Activated T-cell treated with anti-CD3 and anti-CD28 coated beads, Interleukin-2, amount 50 U/mL, for 24 hours (primary cell): ENCODE data around the gene RGMA.
A peak's percentile ranks its signal among the peaks of the same experiment; 100 is the strongest.
"Not testable (repeated sequence)": the region's sequence is repeated elsewhere in the genome, so short reads cannot be mapped to it uniquely, and the experiment has no call there.

Experiments
- DNase-seq: peaks from one replicate; pipeline ENCODE4 v3.0.0-alpha.2; 2020
- H3K27ac Mint-ChIP-seq: 2 replicates; pipeline ENCODE4 v1.8.0; 2020; ENCODE audit warnings: mild to moderate bottlenecking, mixed read lengths
- H3K27me3 Mint-ChIP-seq: 2 replicates; pipeline ENCODE4 v1.8.0; 2020; ENCODE audit warnings: mixed read lengths
- H3K36me3 Mint-ChIP-seq: 2 replicates; pipeline ENCODE4 v1.8.0; 2020; ENCODE audit warnings: low read depth, mixed read lengths
- H3K4me1 Mint-ChIP-seq: 2 replicates; pipeline ENCODE4 v1.8.0; 2020; ENCODE audit warnings: low read depth, mixed read lengths
- H3K4me3 Mint-ChIP-seq: 2 replicates; pipeline ENCODE4 v1.8.0; 2020; ENCODE audit warnings: mild to moderate bottlenecking, moderate library complexity, mixed read lengths
- H3K9me3 Mint-ChIP-seq: 2 replicates; pipeline ENCODE4 v1.8.0; 2020; ENCODE audit warnings: mixed read lengths

Gene RGMA

GRCh38 chr15:93031557-93032384 is 57.2 kb downstream of the RGMA start:
- Mint-ChIP-seq H3K4me1 (peaks cover 39% of the 10 kb centered on the region), H3K36me3 (peaks cover 15% of the 10 kb centered on the region)
- not testable (repeated sequence) for H3K27ac Mint-ChIP-seq, H3K27me3 Mint-ChIP-seq, H3K4me3 Mint-ChIP-seq, H3K9me3 Mint-ChIP-seq
- peak; percentile 24 for DNase-seq

GRCh38 chr15:93031103-93031464 is 57.9 kb downstream of the RGMA start:
- no peak overlapping the region for H3K27ac Mint-ChIP-seq

GRCh38 chr15:93030430-93031102 is 58.4 kb downstream of the RGMA start:
- peak overlapping the region; percentile 74 for H3K27ac Mint-ChIP-seq
- H3K36me3 Mint-ChIP-seq, result peaks cover 27% of the 10 kb centered on the region
- peaks cover 44% of the 10 kb centered on the region for H3K4me1 Mint-ChIP-seq
- peak; percentile 79 for DNase-seq
- no peaks in the 10 kb centered on the region for H3K27me3 Mint-ChIP-seq
- no peaks in the 10 kb centered on the region for H3K9me3 Mint-ChIP-seq
- no peak overlapping the region for H3K4me3 Mint-ChIP-seq

More at GRCh38 chr15:93031103-93031464, 57.9 kb downstream of the RGMA start:
- Mint-ChIP-seq H3K4me1 (peaks cover 43% of the 10 kb centered on the region), H3K9me3 (no peaks in the 10 kb centered on the region), H3K4me3 (no peak overlapping the region), H3K36me3 (peaks cover 22% of the 10 kb centered on the region), H3K27me3 (peaks cover 2% of the 10 kb centered on the region)
- DNase-seq, result no peak

DNA sequence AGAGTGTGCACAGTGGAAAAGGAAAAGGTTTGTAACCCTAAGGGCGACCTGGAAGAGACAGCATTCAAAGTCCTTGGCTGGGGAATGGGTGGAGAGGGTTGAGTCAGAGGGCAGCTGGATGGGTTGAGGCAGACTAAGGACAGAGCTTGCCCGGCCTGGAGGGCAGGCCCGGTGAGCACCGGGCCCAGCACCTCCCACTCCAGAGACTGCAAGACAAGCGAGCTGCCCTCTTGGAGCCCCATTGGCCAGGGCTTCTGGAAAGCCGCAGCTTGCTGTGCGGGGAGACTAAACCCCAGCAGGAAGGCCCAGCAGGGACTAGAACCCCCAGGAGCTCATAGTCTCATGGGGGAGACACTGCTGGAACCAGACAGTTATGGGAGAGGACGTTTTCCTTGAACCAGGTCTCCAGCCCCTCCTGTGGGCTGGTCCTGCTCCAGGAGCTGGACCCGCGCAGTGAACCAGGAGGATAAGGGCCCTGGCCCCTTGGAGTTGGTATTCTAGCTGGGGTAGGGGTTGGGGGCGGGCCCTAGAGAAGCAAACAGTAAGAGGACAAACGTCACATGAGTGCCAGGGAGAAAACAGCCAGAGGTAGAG is 59.1 kb downstream of the RGMA start:
- Mint-ChIP-seq H3K9me3 (no peaks in the 10 kb centered on the region), H3K4me3 (no peak overlapping the region), H3K36me3 (peaks cover 33% of the 10 kb centered on the region), H3K27ac (peak overlapping the region; percentile 74), H3K4me1 (peaks cover 50% of the 10 kb centered on the region), H3K27me3 (no peaks in the 10 kb centered on the region)
- no peak for DNase-seq

- no peak overlapping the region for H3K4me3 Mint-ChIP-seq
- DNase-seq, result no peak
- no peaks in the 10 kb centered on the region for H3K27me3 Mint-ChIP-seq
- H3K27ac Mint-ChIP-seq, result peak overlapping the region; percentile 77
- H3K9me3 Mint-ChIP-seq, result no peaks in the 10 kb centered on the region
- peaks cover 39% of the 10 kb centered on the region for H3K36me3 Mint-ChIP-seq
- H3K4me1 Mint-ChIP-seq, result peaks cover 56% of the 10 kb centered on the region
These were observed 59.7 kb downstream of the RGMA start for GRCh38 chr15:93029214-93029835.

DNA sequence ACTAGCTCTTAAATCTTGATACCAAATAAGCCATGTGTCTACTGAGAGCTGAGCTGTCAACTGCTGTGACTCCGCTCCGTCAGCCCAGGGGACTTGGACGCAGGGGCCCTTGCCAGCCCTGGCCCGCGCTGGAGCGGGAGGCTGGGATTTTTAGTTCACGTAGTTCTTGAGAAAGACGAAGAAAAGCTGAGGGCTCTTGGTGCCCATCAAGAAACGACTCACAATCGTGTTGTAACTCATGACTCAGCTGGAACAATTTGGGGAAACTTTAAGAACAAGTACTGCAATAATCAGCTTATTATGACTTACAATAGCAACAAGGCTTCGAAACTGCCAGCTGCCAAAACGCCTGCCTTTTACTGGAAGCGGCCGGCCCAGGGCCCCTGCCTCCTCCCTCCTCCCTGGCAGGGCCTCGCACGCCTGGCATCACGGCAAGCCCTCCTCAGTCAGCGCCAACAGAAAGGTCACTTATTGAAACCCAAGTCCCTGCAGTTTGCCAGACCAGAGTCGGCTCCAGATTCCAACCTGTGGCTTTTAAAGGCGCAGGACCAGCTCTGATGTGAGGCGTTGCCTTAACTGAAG is 60.3 kb downstream of the RGMA start:
- Mint-ChIP-seq H3K9me3 (no peaks in the 10 kb centered on the region), H3K27me3 (no peaks in the 10 kb centered on the region), H3K4me3 (no peak overlapping the region), H3K27ac (peak overlapping the region; percentile 77), H3K36me3 (peaks cover 45% of the 10 kb centered on the region), H3K4me1 (peaks cover 62% of the 10 kb centered on the region)
- DNase-seq, result no peak

DNA sequence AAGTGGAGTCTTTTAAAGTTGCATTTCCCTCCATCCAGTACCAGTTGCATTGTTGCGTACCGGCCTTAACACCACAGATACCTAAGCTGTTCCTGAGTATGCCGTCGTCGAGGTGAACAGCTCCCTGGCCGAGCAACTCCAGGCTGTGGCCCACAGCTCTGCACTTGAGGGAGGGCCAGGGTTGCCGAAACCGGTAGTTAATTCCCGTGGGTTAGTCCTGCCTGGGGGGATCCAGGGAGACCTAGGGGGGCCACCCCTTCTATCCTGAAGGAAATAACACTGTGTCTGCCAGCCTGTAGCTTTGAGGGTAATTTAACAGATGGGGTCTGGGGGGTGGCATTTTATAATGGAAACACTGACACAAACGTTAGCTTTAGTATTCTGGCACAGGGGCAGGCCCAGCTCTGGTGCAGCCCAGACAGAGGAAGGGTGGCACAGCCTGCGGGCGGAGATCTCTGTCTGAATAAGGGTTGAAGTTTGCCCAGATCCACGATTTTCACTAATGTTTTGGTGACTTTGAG is 60.8 kb downstream of the RGMA start:
- H3K27ac Mint-ChIP-seq, result peak overlapping the region; percentile 77
- H3K4me1 Mint-ChIP-seq, result peaks cover 68% of the 10 kb centered on the region
- H3K4me3 Mint-ChIP-seq, result no peak overlapping the region

DNA sequence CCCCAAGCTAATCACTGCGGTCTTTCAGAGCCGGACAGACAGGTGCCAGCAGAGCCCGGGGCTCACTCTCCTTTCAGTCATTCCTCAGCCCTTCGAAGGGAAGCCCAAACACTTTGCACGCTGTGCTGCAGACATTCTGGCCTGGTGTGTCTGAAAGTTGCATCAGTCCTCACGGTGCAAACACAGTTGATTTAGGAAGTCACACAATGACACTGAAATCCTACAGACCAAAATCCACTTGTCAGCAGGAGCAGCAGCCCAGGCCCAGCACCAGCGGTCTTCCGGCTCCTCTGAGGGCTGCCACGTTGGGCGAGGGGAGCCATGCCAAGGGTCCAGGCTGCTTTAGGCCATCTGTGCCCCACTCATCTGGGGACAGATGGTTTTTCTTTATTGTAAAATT is 61.6 kb downstream of the RGMA start:
- Mint-ChIP-seq H3K4me3 (no peak overlapping the region), H3K4me1 (peaks cover 75% of the 10 kb centered on the region), H3K27ac (peak overlapping the region; percentile 92), H3K9me3 (no peaks in the 10 kb centered on the region), H3K36me3 (peaks cover 58% of the 10 kb centered on the region), H3K27me3 (no peaks in the 10 kb centered on the region)
- no peak for DNase-seq

More for the DNA sequence above, 60.8 kb downstream of the RGMA start:
- H3K36me3 Mint-ChIP-seq, result peaks cover 51% of the 10 kb centered on the region
- H3K27me3 Mint-ChIP-seq, result no peaks in the 10 kb centered on the region
- no peak for DNase-seq
- H3K9me3 Mint-ChIP-seq, result no peaks in the 10 kb centered on the region

DNA sequence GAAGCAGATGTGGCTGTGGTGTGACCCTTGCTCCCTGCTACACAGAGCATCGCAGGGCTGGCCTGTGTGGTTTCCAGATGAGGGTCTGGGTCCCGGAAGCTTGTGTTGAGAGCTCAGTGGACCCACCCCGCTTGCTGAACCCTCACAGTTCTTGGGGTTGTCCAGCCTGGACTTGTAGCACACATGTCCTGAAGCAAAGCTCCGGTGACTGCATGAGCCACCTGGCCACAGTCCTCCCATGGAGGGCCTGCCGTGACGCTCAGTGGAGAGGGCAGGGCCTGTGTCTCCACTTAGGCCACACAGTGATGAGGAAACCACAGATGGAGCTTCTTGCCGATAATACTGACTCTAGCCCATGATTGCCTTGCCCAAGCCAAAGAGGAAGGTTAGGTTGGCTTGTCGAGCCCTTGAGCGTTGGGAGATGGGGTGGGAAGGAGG is 62.6 kb downstream of the RGMA start:
- no peak for DNase-seq
- no peak overlapping the region for H3K4me3 Mint-ChIP-seq
- H3K27ac Mint-ChIP-seq, result peak overlapping the region; percentile 92
- H3K27me3 Mint-ChIP-seq, result no peaks in the 10 kb centered on the region
- peaks cover 85% of the 10 kb centered on the region for H3K4me1 Mint-ChIP-seq
- no peaks in the 10 kb centered on the region for H3K9me3 Mint-ChIP-seq
- peaks cover 68% of the 10 kb centered on the region for H3K36me3 Mint-ChIP-seq

GRCh38 chr15:93025625-93025982 is 63.4 kb downstream of the RGMA start:
- peaks cover 76% of the 10 kb centered on the region for H3K36me3 Mint-ChIP-seq
- peak overlapping the region; percentile 92 for H3K27ac Mint-ChIP-seq
- no peaks in the 10 kb centered on the region for H3K27me3 Mint-ChIP-seq
- no peaks in the 10 kb centered on the region for H3K9me3 Mint-ChIP-seq
- H3K4me1 Mint-ChIP-seq, result peaks cover 89% of the 10 kb centered on the region
- H3K4me3 Mint-ChIP-seq, result no peak overlapping the region
- DNase-seq, result no peak

DNA sequence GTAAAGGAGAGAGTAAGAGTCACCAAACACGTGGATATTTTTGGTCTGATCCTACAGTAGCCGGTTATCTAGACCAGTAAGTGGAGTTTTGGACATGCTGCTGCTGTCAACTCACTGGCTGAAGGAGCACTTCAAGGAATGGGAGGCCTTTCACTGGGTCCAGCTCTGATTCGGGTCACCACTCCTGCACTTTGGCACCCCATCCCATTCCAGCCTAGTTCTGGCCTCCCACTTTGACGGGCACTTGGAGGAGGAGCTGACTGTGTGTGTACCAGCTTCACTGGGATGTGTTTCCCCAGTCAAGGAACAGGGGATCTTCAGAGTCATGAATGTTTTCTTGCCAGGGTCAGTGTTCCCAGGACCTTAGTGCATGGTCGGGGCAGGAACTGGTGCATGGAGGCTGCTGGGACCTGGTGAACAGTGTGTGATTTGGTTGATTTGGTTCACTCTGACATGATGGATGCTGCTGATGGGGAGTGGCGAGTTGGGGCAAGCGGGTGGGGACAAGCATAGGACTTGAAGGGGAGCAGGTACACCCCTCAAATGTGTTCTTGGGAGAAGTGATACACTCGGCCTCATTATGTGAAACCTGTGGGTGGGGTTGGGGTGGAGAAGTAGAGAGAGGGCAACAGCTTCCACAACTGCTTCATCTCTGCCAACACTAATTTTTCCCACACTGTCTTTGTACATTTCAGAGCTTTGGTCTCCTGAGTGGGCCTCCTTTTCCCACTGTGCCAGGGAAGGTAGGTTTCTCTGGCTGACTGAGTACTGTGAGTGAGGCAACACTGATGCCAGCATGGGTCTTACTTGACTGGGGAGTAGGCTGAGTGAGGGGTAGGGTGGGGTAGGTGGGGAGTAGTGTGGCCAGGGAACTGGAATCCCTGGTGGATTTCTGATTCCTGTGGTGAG is 64.0 kb downstream of the RGMA start:
- peak overlapping the region; percentile 92 for H3K27ac Mint-ChIP-seq
- H3K4me1 Mint-ChIP-seq, result peaks cover 89% of the 10 kb centered on the region
- DNase-seq, result no peak
- no peaks in the 10 kb centered on the region for H3K27me3 Mint-ChIP-seq
- H3K9me3 Mint-ChIP-seq, result no peaks in the 10 kb centered on the region
- peaks cover 83% of the 10 kb centered on the region for H3K36me3 Mint-ChIP-seq
- H3K4me3 Mint-ChIP-seq, result peak overlapping the region; percentile 11

GRCh38 chr15:93024293-93024692 is 64.7 kb downstream of the RGMA start:
- Mint-ChIP-seq H3K9me3 (no peaks in the 10 kb centered on the region), H3K27me3 (no peaks in the 10 kb centered on the region), H3K4me1 (peaks cover 87% of the 10 kb centered on the region), H3K36me3 (peaks cover 89% of the 10 kb centered on the region), H3K4me3 (no peak overlapping the region), H3K27ac (peak overlapping the region; percentile 92)
- DNase-seq, result no peak

DNA sequence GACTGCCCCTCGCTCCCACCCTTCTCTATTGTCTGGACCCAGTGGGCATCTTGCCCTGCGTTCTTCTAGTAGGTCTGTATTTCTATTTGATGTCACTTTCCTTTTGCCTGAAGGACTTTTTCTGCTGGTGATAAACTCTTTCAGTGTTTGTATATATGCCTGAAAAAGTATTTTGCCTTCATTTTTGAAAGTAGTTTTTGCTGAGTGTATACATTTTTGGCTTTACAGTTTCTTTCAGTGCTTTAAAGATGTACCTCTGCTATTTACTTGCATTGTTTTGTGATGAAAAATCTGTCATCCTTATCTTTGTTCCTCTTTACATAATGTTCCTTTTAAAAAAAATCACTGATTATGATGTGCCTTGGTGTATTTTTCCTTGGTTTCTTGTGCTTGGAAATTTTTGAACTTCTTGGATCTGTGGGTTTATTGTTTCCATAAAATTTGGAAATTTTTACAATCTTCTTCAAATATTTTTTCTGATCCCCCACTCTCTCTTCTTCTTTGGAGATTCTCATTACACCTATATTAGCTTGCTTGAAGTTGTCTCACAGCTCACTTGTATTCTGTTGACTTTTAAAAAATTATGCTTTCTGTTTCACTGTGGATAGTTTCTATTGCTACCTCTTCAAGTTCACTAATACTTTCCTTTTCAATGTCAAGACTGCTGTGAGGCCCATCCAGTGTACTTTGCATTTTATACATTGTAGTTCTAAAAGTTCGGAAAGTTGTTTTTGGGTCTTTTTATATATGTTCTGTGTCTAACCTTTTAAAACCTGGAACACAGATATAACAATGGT is 67.8 kb downstream of the RGMA start:
- H3K4me1 Mint-ChIP-seq, result peaks cover 90% of the 10 kb centered on the region

More for the DNA sequence above, 67.8 kb downstream of the RGMA start:
- Mint-ChIP-seq H3K4me3 (peak overlapping the region; percentile 30), H3K9me3 (no peaks in the 10 kb centered on the region), H3K27me3 (no peaks in the 10 kb centered on the region), H3K27ac (peak overlapping the region; percentile 76), H3K36me3 (peaks cover 99% of the 10 kb centered on the region)
- DNase-seq, result no peak
